Bronchial epithelial cell (primary cell): ENCODE measurements around the gene CEP250. TPM values are rescaled to one million over a fixed set of nuclear protein-coding genes. Genes with fewer than 3 reads are reported as not detected.

ENCODE experiments used
- DNase-seq: peaks from one replicate; pipeline ENCODE4 v3.0.0-alpha.2; 2010; ENCODE audit warnings: low read depth
- FAIRE-seq: peaks from 2 replicates; lab custom pipeline; 2011; peaks lifted over from hg19 to GRCh38; lab: Jason Lieb, UNC
- H3K27me3 ChIP-seq: 2 replicates; pipeline ENCODE4 v1.5.1; 2011; ENCODE audit warnings: low read length; ENCODE audit not compliant: control insufficient read depth, insufficient read depth
- H3K36me3 ChIP-seq: 2 replicates; pipeline ENCODE4 v1.5.1; 2011; ENCODE audit warnings: low read length; ENCODE audit not compliant: control insufficient read depth, insufficient read depth
- H3K4me3 ChIP-seq: 2 replicates; pipeline ENCODE4 v1.5.1; 2011; ENCODE audit warnings: mild to moderate bottlenecking, low read depth, low read length, control low read depth
- CTCF ChIP-seq: IDR thresholded peaks from 2 replicates; pipeline ENCODE4 v1.5.1; 2011; ENCODE audit warnings: mild to moderate bottlenecking, moderate library complexity, low read length, control low read depth, inconsistent platforms; ENCODE audit not compliant: insufficient read depth, severe bottlenecking
- total RNA-seq: library from RNA; depleted of rRNA; stranded (reverse); fragments of >200 nt; gene quantifications from 2 replicates; pipeline ENCODE4 v1.2.1, GENCODE V29; 2014

Gene CEP250
- total RNA-seq, 1 donor from 2014 or later: 15.0 TPM

GRCh38 chr20:35421322-35421721 is 34.1 kb upstream of the CEP250 start:
- no peak for TF ChIP-seq CTCF
- H3K27me3 ChIP-seq: no peaks in the 10 kb centered on the region
- FAIRE-seq: no peak
- DNase-seq: no peak
- no peaks in the 10 kb centered on the region for H3K36me3 ChIP-seq
- no peak overlapping the region for H3K4me3 ChIP-seq

GRCh38 chr20:35431621-35432429 is 23.6 kb upstream of the CEP250 start:
- FAIRE-seq (no peak), DNase-seq (no peak)
- H3K27me3 ChIP-seq: no peaks in the 10 kb centered on the region
- H3K4me3 ChIP-seq: no peak overlapping the region
- no peaks in the 10 kb centered on the region for H3K36me3 ChIP-seq
- no peak for TF ChIP-seq CTCF

- no peak for FAIRE-seq
- Histone ChIP-seq H3K4me3 (no peak overlapping the region), H3K27me3 (no peaks in the 10 kb centered on the region), H3K36me3 (no peaks in the 10 kb centered on the region)
- TF ChIP-seq CTCF: no peak
- DNase-seq: no peak
Observed at GRCh38 chr20:35432430-35432735, 23.0 kb upstream of the CEP250 start.

GRCh38 chr20:35433337-35433736 is 22.1 kb upstream of the CEP250 start:
- no peak for TF ChIP-seq CTCF
- Histone ChIP-seq H3K36me3 (no peaks in the 10 kb centered on the region), H3K27me3 (no peaks in the 10 kb centered on the region), H3K4me3 (no peak overlapping the region)
- no peak for FAIRE-seq
- DNase-seq: no peak

- no peak for DNase-seq
Observed at GRCh38 chr20:35434085-35435005, 21.1 kb upstream of the CEP250 start.

More at GRCh38 chr20:35434085-35435005, 21.1 kb upstream of the CEP250 start:
- Histone ChIP-seq H3K36me3 (no peaks in the 10 kb centered on the region), H3K27me3 (no peaks in the 10 kb centered on the region), H3K4me3 (no peak overlapping the region)
- no peak for FAIRE-seq
- TF ChIP-seq CTCF: no peak
